Lung (tissue), 12 donors: Measurements from ENCODE around the gene RGP1. TPM values are rescaled to one million over a fixed set of nuclear protein-coding genes. Genes with fewer than 3 reads are reported as not detected.
A peak's percentile ranks its signal among the peaks of the same experiment; 100 is the strongest.

Experiments
- ATAC-seq: fragments of 200-7000 bp; cut with Tn5 transposase; one replicate; pipeline ENCODE4 v1.9.1; 2020; ENCODE audit warnings: moderate number of reproducible peaks; ENCODE audit not compliant: insufficient read depth, low FRiP score
- DNase-seq, 3 donors: peaks; one replicate each; pipeline ENCODE4 v3.0.0-alpha.2; 2013 to 2017
- H3K27ac ChIP-seq, 2 donors: one replicate each; pipeline ENCODE4 v1.5.1; 2013; ENCODE audit warnings: mild to moderate bottlenecking in 2 of 2, moderate library complexity in 2 of 2, control low read depth in 1 of 2, inconsistent platforms in 1 of 2, low read depth in 1 of 2, low read length in 1 of 2
- H3K27me3 ChIP-seq, 3 donors: one replicate each; pipeline ENCODE4 v1.5.1; 2013; ENCODE audit warnings: low read length in 2 of 3; ENCODE audit not compliant: control insufficient read depth in 3 of 3, insufficient read depth in 3 of 3
- H3K36me3 ChIP-seq, 4 donors: one replicate each; pipeline ENCODE4 v1.5.1; 2013; ENCODE audit warnings: low read length in 4 of 4, mild to moderate bottlenecking in 1 of 4, moderate library complexity in 1 of 4; ENCODE audit not compliant: control insufficient read depth in 4 of 4, insufficient read depth in 4 of 4
- H3K4me1 ChIP-seq, 5 donors: one replicate each; pipeline ENCODE4 v1.5.1; 2013; ENCODE audit warnings: low read length in 5 of 5, mild to moderate bottlenecking in 2 of 5, moderate library complexity in 1 of 5; ENCODE audit not compliant: control insufficient read depth in 5 of 5, insufficient read depth in 5 of 5
- H3K4me3 ChIP-seq: one replicate; pipeline ENCODE4 v1.5.1; 2013; ENCODE audit warnings: mild to moderate bottlenecking, control low read depth, moderate library complexity
- H3K9ac ChIP-seq, 2 donors: one replicate each; pipeline ENCODE4 v1.5.1; 2013; ENCODE audit warnings: low read length in 2 of 2, control low read depth in 1 of 2; ENCODE audit not compliant: insufficient read depth in 1 of 2
- H3K9me3 ChIP-seq, 4 donors: one replicate each; pipeline ENCODE4 v1.5.1; 2013; ENCODE audit warnings: low read length in 3 of 4, mild to moderate bottlenecking in 1 of 4, moderate library complexity in 1 of 4; ENCODE audit not compliant: control insufficient read depth in 4 of 4, insufficient read depth in 3 of 4
- WGBS, 2 donors: extraction: QIAGEN DNeasy Blood & Tissue Kit; methylation state at CpG; one replicate each; pipeline ENCODE4 v1.1.7; 2013; 5-methylcytosine and 5-hydroxymethylcytosine counted together
- polyA plus RNA-seq, 2 donors: library from polyadenylated mRNA; stranded (reverse); fragments of 200-250 nt; gene quantifications; one replicate each; pipeline ENCODE4 v1.2.1, GENCODE V29; 2013
- total RNA-seq, 2 donors: library from RNA; depleted of rRNA in 1 of 2; stranded (reverse); fragments of >200 nt in 1 of 2; gene quantifications; one replicate each; pipeline ENCODE4 v1.2.1, GENCODE V29; 2014 to 2021
- TF ChIP-seq, protein P1 (sequence below): IDR thresholded peaks from 2 replicates; pipeline ENCODE4 v1.5.1; 2012; ENCODE audit warnings: mild to moderate bottlenecking; ENCODE audit errors: control extremely low read depth, extremely low read depth
- donor health status: control.
- donor health status: control.
- donor health status: Bipolar disorder and iron deficiency.
- donor health status: healthy.
- donor health status: DM: yes; HTN: yes; CAD: no.

The RGP1 gene
- total and polyA plus RNA-seq, 4 donors = 11.7 to 33.2 (median 12.9) TPM

DNA sequence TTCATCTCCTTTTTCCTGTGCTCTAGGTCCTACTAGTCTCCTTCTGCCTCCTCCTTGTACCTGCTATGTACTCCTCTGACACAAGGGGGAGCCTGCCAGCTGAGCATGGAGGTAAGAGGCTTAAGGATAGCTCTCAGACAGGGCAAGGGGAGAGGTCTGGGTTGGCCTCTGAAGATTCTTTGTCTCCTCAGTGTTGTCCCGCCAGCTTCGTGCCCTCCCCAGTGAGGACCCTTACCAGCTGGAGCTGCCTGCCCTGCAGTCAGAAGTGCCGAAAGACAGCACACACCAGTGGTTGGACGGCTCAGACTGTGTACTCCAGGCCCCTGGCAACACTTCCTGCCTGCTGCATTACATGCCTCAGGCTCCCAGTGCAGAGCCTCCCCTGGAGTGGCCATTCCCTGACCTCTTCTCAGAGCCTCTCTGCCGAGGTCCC is 12.9 kb upstream of the RGP1 start:
- Histone ChIP-seq H3K9me3 (no peaks in the 10 kb centered on the region), H3K27me3 (no peaks in the 10 kb centered on the region), H3K4me1 (peaks cover 0 to 19% (median 4%) of the 10 kb centered on the region in 5 donors), H3K36me3 (peaks cover 28 to 55% (median 46%) of the 10 kb centered on the region in 4 donors), H3K27ac (peak overlapping the region in 1 of 2 donors; percentile 33), H3K9ac (no peak overlapping the region), H3K4me3 (no peak overlapping the region)
- ATAC-seq (no peak), DNase-seq (peak; percentile 75 to 78 (median 78))
- TF ChIP-seq, protein P1, sequence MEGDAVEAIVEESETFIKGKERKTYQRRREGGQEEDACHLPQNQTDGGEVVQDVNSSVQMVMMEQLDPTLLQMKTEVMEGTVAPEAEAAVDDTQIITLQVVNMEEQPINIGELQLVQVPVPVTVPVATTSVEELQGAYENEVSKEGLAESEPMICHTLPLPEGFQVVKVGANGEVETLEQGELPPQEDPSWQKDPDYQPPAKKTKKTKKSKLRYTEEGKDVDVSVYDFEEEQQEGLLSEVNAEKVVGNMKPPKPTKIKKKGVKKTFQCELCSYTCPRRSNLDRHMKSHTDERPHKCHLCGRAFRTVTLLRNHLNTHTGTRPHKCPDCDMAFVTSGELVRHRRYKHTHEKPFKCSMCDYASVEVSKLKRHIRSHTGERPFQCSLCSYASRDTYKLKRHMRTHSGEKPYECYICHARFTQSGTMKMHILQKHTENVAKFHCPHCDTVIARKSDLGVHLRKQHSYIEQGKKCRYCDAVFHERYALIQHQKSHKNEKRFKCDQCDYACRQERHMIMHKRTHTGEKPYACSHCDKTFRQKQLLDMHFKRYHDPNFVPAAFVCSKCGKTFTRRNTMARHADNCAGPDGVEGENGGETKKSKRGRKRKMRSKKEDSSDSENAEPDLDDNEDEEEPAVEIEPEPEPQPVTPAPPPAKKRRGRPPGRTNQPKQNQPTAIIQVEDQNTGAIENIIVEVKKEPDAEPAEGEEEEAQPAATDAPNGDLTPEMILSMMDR = peak; percentile 66
- 37 to 46% methylated on average over 5 of the region's 5 CpGs for WGBS, 2 donors

DNA sequence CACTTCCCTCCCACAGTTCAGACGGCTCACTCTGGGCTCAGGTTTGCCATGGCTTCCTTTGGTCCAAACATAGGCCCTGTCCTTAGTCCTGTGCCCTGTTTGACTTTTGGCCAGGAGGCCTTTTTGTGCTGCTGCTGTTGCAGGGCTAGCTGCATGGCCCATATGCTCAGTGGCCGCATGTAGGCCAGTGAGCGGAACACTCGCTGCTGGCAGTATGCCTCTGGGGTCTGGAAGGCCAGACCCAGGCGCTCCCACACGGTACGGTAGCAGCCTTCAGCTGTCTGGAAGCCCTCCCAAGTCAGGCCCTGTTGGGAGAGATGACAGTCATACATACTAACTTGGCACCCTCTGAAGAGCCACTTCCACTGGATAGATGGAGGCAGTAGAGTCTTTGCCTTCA is 11.9 kb upstream of the RGP1 start:
- ATAC-seq (no peak), DNase-seq (no peak)
- Histone ChIP-seq H3K4me3 (no peak overlapping the region), H3K27ac (no peak overlapping the region), H3K36me3 (peaks cover 28 to 63% (median 52%) of the 10 kb centered on the region in 4 donors), H3K4me1 (peaks cover 0 to 16% (median 4%) of the 10 kb centered on the region in 5 donors), H3K9ac (no peak overlapping the region), H3K9me3 (no peaks in the 10 kb centered on the region), H3K27me3 (no peaks in the 10 kb centered on the region)
- TF ChIP-seq, protein P1 = no peak
- WGBS, 2 donors = 84 to 85% methylated on average over 7 of the region's 7 CpGs

DNA sequence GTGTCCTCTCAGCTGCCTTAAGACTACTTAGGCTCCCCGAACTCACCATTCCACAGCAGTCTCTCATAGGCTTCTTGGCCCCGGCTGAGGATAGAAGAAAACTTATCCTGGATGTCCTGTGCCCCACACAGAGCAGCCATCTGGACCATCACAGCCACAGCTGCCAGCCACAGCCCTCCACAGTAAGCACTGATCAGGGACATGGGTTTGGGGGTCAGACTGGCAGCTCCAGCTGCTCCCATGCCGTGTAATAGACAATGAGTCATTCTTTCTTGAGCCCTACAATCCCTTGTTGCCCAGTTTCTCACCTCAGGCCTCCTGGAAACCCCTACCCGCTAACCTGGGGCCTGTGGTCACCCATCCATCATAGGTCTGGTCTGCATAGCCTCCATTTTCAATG is 10.9 kb upstream of the RGP1 start:
- Histone ChIP-seq H3K27me3 (no peaks in the 10 kb centered on the region), H3K4me1 (peaks cover 0 to 10% (median 4%) of the 10 kb centered on the region in 5 donors), H3K9ac (no peak overlapping the region), H3K36me3 (peaks cover 31 to 66% (median 58%) of the 10 kb centered on the region in 4 donors), H3K27ac (no peak overlapping the region), H3K4me3 (no peak overlapping the region), H3K9me3 (no peaks in the 10 kb centered on the region)
- TF ChIP-seq, protein P1 = no peak
- no peak for DNase-seq
- ATAC-seq = no peak
- WGBS, 2 donors = 87 to 89% methylated on average over 4 of the region's 4 CpGs

DNA sequence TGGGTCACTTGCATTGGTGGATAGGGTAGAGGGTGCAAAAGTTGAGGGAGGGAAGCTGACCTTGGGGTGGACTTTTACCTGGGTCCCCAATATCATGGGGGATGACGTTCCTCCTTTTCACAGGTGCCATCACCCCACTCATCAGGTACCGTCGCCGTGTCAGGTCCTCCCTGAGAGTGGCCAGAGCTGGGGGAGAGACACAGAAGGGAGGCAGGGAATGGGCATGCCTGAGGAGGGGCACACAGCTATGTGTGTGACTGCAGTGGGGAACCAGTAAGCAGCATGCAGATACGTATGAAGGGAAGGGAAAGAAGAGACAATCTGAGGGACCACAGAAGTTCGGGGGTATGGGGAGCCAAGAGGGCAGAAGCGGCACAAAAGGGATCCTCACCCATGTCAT is 10.2 kb upstream of the RGP1 start:
- no peak overlapping the region for H3K9ac ChIP-seq
- TF ChIP-seq, protein P1 = no peak
- ATAC-seq = no peak
- no peaks in the 10 kb centered on the region for H3K9me3 ChIP-seq
- H3K36me3 ChIP-seq = peaks cover 39 to 74% (median 62%) of the 10 kb centered on the region in 4 donors
- no peak overlapping the region for H3K4me3 ChIP-seq
- 93 to 94% methylated on average over 7 of the region's 7 CpGs for whole genome bisulfite sequencing, 2 donors
- H3K27me3 ChIP-seq = no peaks in the 10 kb centered on the region
- H3K27ac ChIP-seq = no peak overlapping the region
- no peak for DNase-seq
- peaks cover 0 to 3% (median 0%) of the 10 kb centered on the region in 5 donors for H3K4me1 ChIP-seq
